HL-60 (cell line): ENCODE measurements around the gene WNT10A.

Experiments used
- GABPA ChIP-seq: IDR thresholded peaks from 2 replicates; pipeline ENCODE4 v1.6.1; 2012; ENCODE audit warnings: low read depth
- POLR2AphosphoS5 ChIP-seq: IDR thresholded peaks from 2 replicates; pipeline ENCODE4 v1.6.1; 2012; ENCODE audit warnings: low read depth
- SPI1 ChIP-seq: IDR thresholded peaks from 2 replicates; pipeline ENCODE4 v1.6.1; 2012; ENCODE audit warnings: low read depth, mild to moderate bottlenecking, borderline replicate concordance
- TF ChIP-seq, protein P1 (sequence below): IDR thresholded peaks from one replicate; pipeline ENCODE4 v1.5.1; 2011; ENCODE audit warnings: low read length, control low read depth, inconsistent platforms; ENCODE audit not compliant: insufficient read depth
- TF ChIP-seq, protein P2 (sequence below): IDR thresholded peaks from 2 replicates; pipeline ENCODE4 v1.6.1; 2012; ENCODE audit warnings: low read depth; ENCODE audit not compliant: insufficient replicate concordance

DNA sequence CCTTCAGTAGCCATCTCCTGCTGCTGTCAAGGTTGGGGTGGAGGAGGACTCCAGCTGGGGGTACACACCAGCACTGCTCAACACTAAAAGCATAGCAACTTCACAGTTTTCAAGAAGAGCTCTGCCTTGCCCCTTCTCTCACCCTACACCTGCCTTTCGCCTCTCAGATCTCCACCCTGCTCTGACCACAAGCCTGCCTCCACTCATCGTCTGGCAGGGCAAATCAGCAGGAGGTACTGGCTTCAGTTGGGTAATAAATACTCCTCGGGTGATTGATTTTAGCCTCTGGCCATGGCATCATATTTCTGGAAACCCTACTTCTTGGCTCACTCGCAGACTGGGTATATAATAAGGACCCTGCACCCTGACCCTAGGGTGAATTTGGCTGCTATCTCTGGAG is 46.0 kb upstream of the WNT10A start:
- TF ChIP-seq, protein P1, sequence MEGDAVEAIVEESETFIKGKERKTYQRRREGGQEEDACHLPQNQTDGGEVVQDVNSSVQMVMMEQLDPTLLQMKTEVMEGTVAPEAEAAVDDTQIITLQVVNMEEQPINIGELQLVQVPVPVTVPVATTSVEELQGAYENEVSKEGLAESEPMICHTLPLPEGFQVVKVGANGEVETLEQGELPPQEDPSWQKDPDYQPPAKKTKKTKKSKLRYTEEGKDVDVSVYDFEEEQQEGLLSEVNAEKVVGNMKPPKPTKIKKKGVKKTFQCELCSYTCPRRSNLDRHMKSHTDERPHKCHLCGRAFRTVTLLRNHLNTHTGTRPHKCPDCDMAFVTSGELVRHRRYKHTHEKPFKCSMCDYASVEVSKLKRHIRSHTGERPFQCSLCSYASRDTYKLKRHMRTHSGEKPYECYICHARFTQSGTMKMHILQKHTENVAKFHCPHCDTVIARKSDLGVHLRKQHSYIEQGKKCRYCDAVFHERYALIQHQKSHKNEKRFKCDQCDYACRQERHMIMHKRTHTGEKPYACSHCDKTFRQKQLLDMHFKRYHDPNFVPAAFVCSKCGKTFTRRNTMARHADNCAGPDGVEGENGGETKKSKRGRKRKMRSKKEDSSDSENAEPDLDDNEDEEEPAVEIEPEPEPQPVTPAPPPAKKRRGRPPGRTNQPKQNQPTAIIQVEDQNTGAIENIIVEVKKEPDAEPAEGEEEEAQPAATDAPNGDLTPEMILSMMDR: no peak
- TF ChIP-seq POLR2AphosphoS5: no peak
- TF ChIP-seq, protein P2, sequence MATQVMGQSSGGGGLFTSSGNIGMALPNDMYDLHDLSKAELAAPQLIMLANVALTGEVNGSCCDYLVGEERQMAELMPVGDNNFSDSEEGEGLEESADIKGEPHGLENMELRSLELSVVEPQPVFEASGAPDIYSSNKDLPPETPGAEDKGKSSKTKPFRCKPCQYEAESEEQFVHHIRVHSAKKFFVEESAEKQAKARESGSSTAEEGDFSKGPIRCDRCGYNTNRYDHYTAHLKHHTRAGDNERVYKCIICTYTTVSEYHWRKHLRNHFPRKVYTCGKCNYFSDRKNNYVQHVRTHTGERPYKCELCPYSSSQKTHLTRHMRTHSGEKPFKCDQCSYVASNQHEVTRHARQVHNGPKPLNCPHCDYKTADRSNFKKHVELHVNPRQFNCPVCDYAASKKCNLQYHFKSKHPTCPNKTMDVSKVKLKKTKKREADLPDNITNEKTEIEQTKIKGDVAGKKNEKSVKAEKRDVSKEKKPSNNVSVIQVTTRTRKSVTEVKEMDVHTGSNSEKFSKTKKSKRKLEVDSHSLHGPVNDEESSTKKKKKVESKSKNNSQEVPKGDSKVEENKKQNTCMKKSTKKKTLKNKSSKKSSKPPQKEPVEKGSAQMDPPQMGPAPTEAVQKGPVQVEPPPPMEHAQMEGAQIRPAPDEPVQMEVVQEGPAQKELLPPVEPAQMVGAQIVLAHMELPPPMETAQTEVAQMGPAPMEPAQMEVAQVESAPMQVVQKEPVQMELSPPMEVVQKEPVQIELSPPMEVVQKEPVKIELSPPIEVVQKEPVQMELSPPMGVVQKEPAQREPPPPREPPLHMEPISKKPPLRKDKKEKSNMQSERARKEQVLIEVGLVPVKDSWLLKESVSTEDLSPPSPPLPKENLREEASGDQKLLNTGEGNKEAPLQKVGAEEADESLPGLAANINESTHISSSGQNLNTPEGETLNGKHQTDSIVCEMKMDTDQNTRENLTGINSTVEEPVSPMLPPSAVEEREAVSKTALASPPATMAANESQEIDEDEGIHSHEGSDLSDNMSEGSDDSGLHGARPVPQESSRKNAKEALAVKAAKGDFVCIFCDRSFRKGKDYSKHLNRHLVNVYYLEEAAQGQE: no peak
- TF ChIP-seq GABPA: no peak
- no peak for TF ChIP-seq SPI1
